GM19467 (cell line): ENCODE data around the gene LMTK3.
A peak's percentile ranks its signal among the peaks of the same experiment; 100 is the strongest.

ENCODE experiments used
- ATAC-seq: cut with Tn5 transposase; IDR thresholded peaks from one replicate; pipeline ENCODE4 v1.9.1; 2021; ENCODE audit warnings: mild to moderate bottlenecking, moderate library complexity; ENCODE audit not compliant: unreplicated experiment

Gene LMTK3

GRCh38 chr19:48473161-48473966 lies 38.3 kb downstream of the LMTK3 start:
- no peak for ATAC-seq

- no peak for ATAC-seq
These were observed 39.8 kb downstream of the LMTK3 start for GRCh38 chr19:48471836-48472235.

- ATAC-seq = no peak
These were observed 40.8 kb downstream of the LMTK3 start for GRCh38 chr19:48470856-48471255.

GRCh38 chr19:48469934-48470680 lies 41.5 kb downstream of the LMTK3 start:
- ATAC-seq = no peak

GRCh38 chr19:48469289-48469881 lies 42.2 kb downstream of the LMTK3 start, which contains the start of gene CYTH2:
CYTH2 (plus strand) TSS chr19:48469369; CDS start chr19:48469508, 139 bp downstream.
- peak; percentile 20 for ATAC-seq

GRCh38 chr19:48468772-48469288 lies 42.8 kb downstream of the LMTK3 start:
- peak; percentile 92 for ATAC-seq

- ATAC-seq = no peak
These were observed 44.9 kb downstream of the LMTK3 start for GRCh38 chr19:48466561-48467325.

- no peak for ATAC-seq
These were observed 46.4 kb downstream of the LMTK3 start for GRCh38 chr19:48465215-48465614.

- no peak for ATAC-seq
These were observed 49.5 kb downstream of the LMTK3 start for GRCh38 chr19:48461982-48462655.

- ATAC-seq = no peak
These were observed 50.0 kb downstream of the LMTK3 start for GRCh38 chr19:48461651-48461981.

GRCh38 chr19:48458016-48458415 lies 53.6 kb downstream of the LMTK3 start:
- no peak for ATAC-seq

- no peak for ATAC-seq
These were observed 54.8 kb downstream of the LMTK3 start for GRCh38 chr19:48456864-48457263.

GRCh38 chr19:48455908-48456562 lies 55.6 kb downstream of the LMTK3 start:
- no peak for ATAC-seq

- ATAC-seq = no peak
These were observed 56.3 kb downstream of the LMTK3 start, which contains the start of gene KCNJ14 for GRCh38 chr19:48455171-48455907. KCNJ14 (plus strand) TSS chr19:48455574; CDS start chr19:48461725, 6,151 bp downstream.

- ATAC-seq = no peak
These were observed 57.4 kb downstream of the LMTK3 start for GRCh38 chr19:48454150-48454730.

GRCh38 chr19:48452289-48453190 lies 59.1 kb downstream of the LMTK3 start:
- ATAC-seq = no peak

GRCh38 chr19:48451624-48452023 lies 60.0 kb downstream of the LMTK3 start:
- no peak for ATAC-seq

- ATAC-seq = no peak
These were observed 60.8 kb downstream of the LMTK3 start for GRCh38 chr19:48450863-48451262.
